ENCODE data around the gene YPEL1. TPM values are rescaled to one million over a fixed set of nuclear protein-coding genes. Genes with fewer than 3 reads are reported as not detected.
"Not testable (repeated sequence)": the region's sequence is repeated elsewhere in the genome, so short reads cannot be mapped to it uniquely, and the experiment has no call there.

Gene YPEL1
- total RNA-seq, 4 donors from 2014 or later: 0.53 to 8.5 (median 3.0) TPM

DNA sequence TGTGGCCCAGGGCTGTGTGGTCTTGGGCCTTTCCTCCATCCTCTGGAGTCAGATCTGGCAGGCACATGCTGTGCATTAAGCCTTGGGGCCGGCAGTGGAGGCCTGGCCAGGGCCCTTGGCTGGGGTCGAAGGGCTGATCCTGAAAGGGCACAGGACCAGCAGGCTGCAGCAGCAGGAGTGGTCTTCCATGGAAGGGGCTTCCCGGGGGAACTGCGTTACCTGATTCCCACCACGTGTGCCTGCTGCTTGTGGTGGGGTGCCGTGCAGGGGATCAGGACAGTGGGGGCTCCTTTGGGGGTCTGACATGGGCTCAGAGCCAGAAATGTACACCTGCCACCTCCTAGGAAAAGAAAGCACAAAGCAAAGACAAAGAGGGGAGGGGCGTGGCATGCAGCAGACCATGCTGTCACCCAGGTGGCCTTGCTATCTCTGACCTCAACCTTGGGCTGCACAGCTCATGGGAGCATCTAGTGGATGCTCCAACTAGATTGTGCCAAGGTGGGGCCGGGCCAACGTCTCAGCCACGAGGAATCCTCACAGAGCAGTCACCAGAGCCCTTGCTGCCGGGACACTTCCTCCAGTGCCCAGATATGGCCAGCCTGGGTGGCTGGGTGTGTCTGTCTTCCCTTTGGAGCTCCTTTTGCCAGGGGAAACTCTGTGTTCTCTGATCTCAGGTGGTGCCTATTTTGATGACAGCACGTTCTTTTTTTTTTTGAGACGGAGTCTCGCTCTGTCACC is 17.9 kb upstream of the YPEL1 start:
- Histone ChIP-seq H3K36me3 (peaks cover 0 to 21% (median 0%) of the 10 kb centered on the region in 3 donors), H3K4me3 (no peak overlapping the region), H3K9me3 (no peaks in the 10 kb centered on the region), H3K4me1 (peaks cover 0 to 23% (median 5%) of the 10 kb centered on the region in 3 donors), H3K27ac (no peak overlapping the region), H3K27me3 (no peaks in the 10 kb centered on the region)
- DNase-seq: no peak
- TF ChIP-seq, protein P1, sequence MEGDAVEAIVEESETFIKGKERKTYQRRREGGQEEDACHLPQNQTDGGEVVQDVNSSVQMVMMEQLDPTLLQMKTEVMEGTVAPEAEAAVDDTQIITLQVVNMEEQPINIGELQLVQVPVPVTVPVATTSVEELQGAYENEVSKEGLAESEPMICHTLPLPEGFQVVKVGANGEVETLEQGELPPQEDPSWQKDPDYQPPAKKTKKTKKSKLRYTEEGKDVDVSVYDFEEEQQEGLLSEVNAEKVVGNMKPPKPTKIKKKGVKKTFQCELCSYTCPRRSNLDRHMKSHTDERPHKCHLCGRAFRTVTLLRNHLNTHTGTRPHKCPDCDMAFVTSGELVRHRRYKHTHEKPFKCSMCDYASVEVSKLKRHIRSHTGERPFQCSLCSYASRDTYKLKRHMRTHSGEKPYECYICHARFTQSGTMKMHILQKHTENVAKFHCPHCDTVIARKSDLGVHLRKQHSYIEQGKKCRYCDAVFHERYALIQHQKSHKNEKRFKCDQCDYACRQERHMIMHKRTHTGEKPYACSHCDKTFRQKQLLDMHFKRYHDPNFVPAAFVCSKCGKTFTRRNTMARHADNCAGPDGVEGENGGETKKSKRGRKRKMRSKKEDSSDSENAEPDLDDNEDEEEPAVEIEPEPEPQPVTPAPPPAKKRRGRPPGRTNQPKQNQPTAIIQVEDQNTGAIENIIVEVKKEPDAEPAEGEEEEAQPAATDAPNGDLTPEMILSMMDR (IDR thresholded peaks at IDR 0.05): no peak
- no peak for TF ChIP-seq POLR2A (IDR thresholded peaks at IDR 0.05)
- 69 to 91% methylated on average over 6 to 11 of the region's 14 CpGs for WGBS, 2 donors
- intact Hi-C loops (cut with DNase I): no loop called here

DNA sequence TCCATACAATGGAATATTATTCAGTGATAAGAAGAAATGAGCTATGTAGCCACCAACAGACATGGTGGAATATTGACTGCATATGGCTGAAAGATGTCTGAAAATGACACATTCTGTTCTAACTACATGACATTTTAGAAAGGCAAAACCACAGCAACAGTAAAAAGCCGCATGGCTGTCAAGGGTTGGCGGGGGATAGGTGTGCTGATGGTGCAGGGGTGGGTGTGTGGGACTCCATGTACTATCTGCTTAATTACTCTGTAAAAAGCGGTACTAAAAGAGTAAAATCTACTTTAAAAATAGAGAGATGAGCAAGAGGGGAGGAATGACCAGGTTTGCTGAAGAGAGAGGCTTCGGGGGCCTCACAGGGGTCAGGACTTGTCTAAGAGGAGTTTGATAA is 16.7 kb upstream of the YPEL1 start:
- no peaks in the 10 kb centered on the region for H3K27me3 ChIP-seq
- H3K4me3 ChIP-seq: no peak overlapping the region
- no peak overlapping the region for H3K27ac ChIP-seq
- H3K36me3 ChIP-seq: peaks cover 0 to 9% (median 0%) of the 10 kb centered on the region in 3 donors
- H3K4me1 ChIP-seq: peaks cover 0 to 23% (median 5%) of the 10 kb centered on the region in 3 donors
- DNase-seq: no peak
- 89 to 99% methylated on average over 4 of the region's 4 CpGs for WGBS, 2 donors
- intact Hi-C loops (cut with DNase I): no loop called here
- no peaks in the 10 kb centered on the region for H3K9me3 ChIP-seq
- TF ChIP-seq POLR2A (IDR thresholded peaks at IDR 0.05): no peak
- TF ChIP-seq, protein P1 (IDR thresholded peaks at IDR 0.05): no peak

DNA sequence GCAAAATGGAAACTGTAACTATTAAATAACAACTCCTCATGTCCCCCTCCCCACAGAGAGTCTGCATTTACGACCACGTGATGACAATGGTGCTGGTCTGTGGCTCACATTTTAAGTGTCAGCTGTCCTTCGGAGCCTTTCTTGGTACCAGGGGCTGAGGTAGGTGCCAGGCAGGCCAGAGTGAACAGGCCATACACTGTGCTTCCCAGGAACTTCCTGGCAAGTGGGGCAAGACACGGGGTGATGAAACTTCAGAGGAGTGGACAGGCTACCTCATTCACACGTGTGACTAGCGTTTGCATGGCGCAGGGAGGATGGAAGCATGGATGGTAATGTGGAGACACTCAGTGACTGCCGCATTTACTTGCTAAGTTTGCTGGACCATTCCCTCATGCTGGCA is 10.4 kb upstream of the YPEL1 start:
- no peaks in the 10 kb centered on the region for H3K9me3 ChIP-seq
- no peaks in the 10 kb centered on the region for H3K4me1 ChIP-seq
- 83 to 90% methylated on average over 8 of the region's 8 CpGs for WGBS, 2 donors
- no peak overlapping the region for H3K27ac ChIP-seq
- no peak overlapping the region for H3K4me3 ChIP-seq
- DNase-seq: no peak
- intact Hi-C loops (cut with DNase I): no loop called here
- H3K27me3 ChIP-seq: no peaks in the 10 kb centered on the region
- TF ChIP-seq, protein P1 (IDR thresholded peaks at IDR 0.05): no peak
- no peak for TF ChIP-seq POLR2A (IDR thresholded peaks at IDR 0.05)
- no peaks in the 10 kb centered on the region for H3K36me3 ChIP-seq

DNA sequence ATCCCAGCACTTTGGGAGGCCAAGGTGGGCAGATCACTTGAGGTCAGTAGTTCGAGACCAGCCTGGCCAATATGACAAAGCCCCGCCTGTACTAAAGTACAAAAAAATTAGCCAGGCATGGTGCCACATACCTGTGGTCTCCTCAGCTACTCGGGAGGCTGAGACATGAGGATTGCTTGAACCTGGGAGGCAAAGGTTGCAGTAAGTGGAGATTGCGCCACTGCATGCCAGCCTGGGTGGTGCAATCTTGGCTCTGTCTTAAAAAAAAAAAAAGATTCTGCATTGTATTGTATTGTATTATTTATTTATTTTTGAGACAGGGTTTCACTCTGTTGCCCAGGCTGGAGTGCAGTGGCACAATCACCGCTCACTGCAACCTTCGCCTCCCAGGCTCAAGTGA is 9.3 kb upstream of the YPEL1 start:
- DNase-seq; H3K4me3 ChIP-seq; intact Hi-C loops (cut with DNase I); H3K9me3 ChIP-seq; H3K27me3 ChIP-seq; H3K4me1 ChIP-seq; H3K27ac ChIP-seq; H3K36me3 ChIP-seq: not testable (repeated sequence)
- WGBS, 2 donors: 77 to 82% methylated on average over 6 of the region's 6 CpGs

DNA sequence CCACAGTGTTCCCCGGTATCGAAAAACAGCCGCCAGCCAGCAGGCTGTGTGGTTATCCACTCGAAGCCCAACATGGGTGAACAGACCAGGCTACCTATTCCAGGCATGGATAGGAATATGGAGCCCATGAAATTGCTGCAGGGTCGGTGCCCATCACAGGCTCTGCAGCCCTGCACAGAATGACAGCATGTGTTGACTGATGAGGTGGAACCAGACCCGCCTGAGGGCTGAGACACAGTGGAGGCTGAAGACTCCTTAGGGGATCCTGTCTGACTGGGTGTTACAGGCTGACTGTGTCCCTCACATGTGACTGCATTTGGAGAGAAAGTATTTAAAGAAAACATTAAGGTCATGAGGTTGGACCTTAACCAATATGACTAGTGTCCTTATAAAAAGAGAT is 6.2 kb upstream of the YPEL1 start:
- Histone ChIP-seq H3K27me3 (no peaks in the 10 kb centered on the region), H3K4me1 (no peaks in the 10 kb centered on the region), H3K27ac (no peak overlapping the region), H3K9me3 (no peaks in the 10 kb centered on the region), H3K36me3 (no peaks in the 10 kb centered on the region), H3K4me3 (no peak overlapping the region)
- WGBS, 2 donors: 51 to 73% methylated on average over 2 to 4 of the region's 6 CpGs
- DNase-seq: no peak
- TF ChIP-seq POLR2A (IDR thresholded peaks at IDR 0.05): no peak
- TF ChIP-seq, protein P1 (IDR thresholded peaks at IDR 0.05): no peak
- intact Hi-C loops (cut with DNase I): no loop called here

All from esophagus squamous epithelium (tissue), 5 donors.